Measurements from ENCODE around the gene HOXC5. TPM values are rescaled to one million over a fixed set of nuclear protein-coding genes. Genes with fewer than 3 reads are reported as not detected.

The HOXC5 gene
- polyA plus RNA-seq, 3 donors, result not detected

- Mint-ChIP-seq H3K4me1 (no peaks in the 10 kb centered on the region), H3K36me3 (no peaks in the 10 kb centered on the region), H3K4me3 (no peak overlapping the region), H3K27ac (no peak overlapping the region), H3K27me3 (ENCODE audit: low read depth in 3 of 3) (peaks cover 30 to 52% (median 50%) of the 10 kb centered on the region in 3 donors), H3K9me3 (no peaks in the 10 kb centered on the region)
- intact Hi-C loops (cut with micrococcal nuclease), result no loop called here
- Histone ChIP-seq H3K27me3 (ENCODE audit: control insufficient read depth in 2 of 2, insufficient read depth in 2 of 2, low read length in 2 of 2) (peaks cover 33 to 37% of the 10 kb centered on the region in 2 donors), H3K9me3 (replicated peaks in 1 of 2; ENCODE audit: control insufficient read depth in 1 of 2, insufficient read depth in 1 of 2, low read length in 2 of 2) (no peaks in the 10 kb centered on the region), H3K79me2 (ENCODE audit: insufficient read depth, low read length) (no peaks in the 10 kb centered on the region), H3K4me3 (replicated peaks in 1 of 3; ENCODE audit: low read depth in 2 of 3, low read length in 3 of 3) (no peak overlapping the region), H3K27ac (ENCODE audit: low read depth in 1 of 2, low read length in 2 of 2) (no peak overlapping the region), H4K20me1 (ENCODE audit: insufficient read depth, low read length) (no peaks in the 10 kb centered on the region), H3K9ac (ENCODE audit: insufficient read depth, low read length, poor library complexity, severe bottlenecking) (no peak overlapping the region), H3K36me3 (replicated peaks in 1 of 2; ENCODE audit: control insufficient read depth in 1 of 2, insufficient read depth in 2 of 2, low read length in 2 of 2) (no peaks in the 10 kb centered on the region), H3K4me2 (replicated peaks; ENCODE audit: extremely low read depth, low read length, poor library complexity, severe bottlenecking) (no peak overlapping the region), H3K4me1 (ENCODE audit: control insufficient read depth in 1 of 2, insufficient read depth in 2 of 2, low read length in 2 of 2) (no peaks in the 10 kb centered on the region), H2AFZ (ENCODE audit: insufficient read depth, low read depth, low read length, poor library complexity, severe bottlenecking) (no peak overlapping the region)
- no peak for DNase-seq
- WGBS (ENCODE audit: insufficient coverage), result 90% methylated on average over 3 of the region's 6 CpGs
- no peak for TF ChIP-seq CTCF (IDR thresholded peaks at IDR 0.05)
Observed at GRCh38 chr12:54074308-54074707, 41.5 kb downstream of the HOXC5 start.

GRCh38 chr12:54075409-54075808 lies 42.6 kb downstream of the HOXC5 start:
- H3K4me1 ChIP-seq (ENCODE audit: control insufficient read depth in 1 of 2, insufficient read depth in 2 of 2, low read length in 2 of 2), result no peaks in the 10 kb centered on the region
- H3K27ac Mint-ChIP-seq, result no peak overlapping the region
- peaks cover 37 to 51% (median 49%) of the 10 kb centered on the region in 3 donors for H3K27me3 Mint-ChIP-seq (ENCODE audit: low read depth in 3 of 3)
- no peaks in the 10 kb centered on the region for H3K79me2 ChIP-seq (ENCODE audit: insufficient read depth, low read length)
- H3K4me2 ChIP-seq (replicated peaks; ENCODE audit: extremely low read depth, low read length, poor library complexity, severe bottlenecking), result no peak overlapping the region
- H3K9me3 ChIP-seq (replicated peaks in 1 of 2; ENCODE audit: control insufficient read depth in 1 of 2, insufficient read depth in 1 of 2, low read length in 2 of 2), result no peaks in the 10 kb centered on the region
- no peak overlapping the region for H3K9ac ChIP-seq (ENCODE audit: insufficient read depth, low read length, poor library complexity, severe bottlenecking)
- DNase-seq, result no peak
- no peaks in the 10 kb centered on the region for H4K20me1 ChIP-seq (ENCODE audit: insufficient read depth, low read length)
- H3K27me3 ChIP-seq (ENCODE audit: control insufficient read depth in 2 of 2, insufficient read depth in 2 of 2, low read length in 2 of 2), result peaks cover 29 to 42% of the 10 kb centered on the region in 2 donors
- H3K36me3 Mint-ChIP-seq, result no peaks in the 10 kb centered on the region
- H3K9me3 Mint-ChIP-seq, result no peaks in the 10 kb centered on the region
- 84% methylated on average over 3 of the region's 6 CpGs for WGBS (ENCODE audit: insufficient coverage)
- intact Hi-C loops (cut with micrococcal nuclease), result no loop called here
- no peak overlapping the region for H3K4me3 Mint-ChIP-seq
- no peaks in the 10 kb centered on the region for H3K4me1 Mint-ChIP-seq
- H3K36me3 ChIP-seq (replicated peaks in 1 of 2; ENCODE audit: control insufficient read depth in 1 of 2, insufficient read depth in 2 of 2, low read length in 2 of 2), result no peaks in the 10 kb centered on the region
- H3K27ac ChIP-seq (ENCODE audit: low read depth in 1 of 2, low read length in 2 of 2), result no peak overlapping the region
- no peak for TF ChIP-seq CTCF (IDR thresholded peaks at IDR 0.05)
- H3K4me3 ChIP-seq (replicated peaks in 1 of 3; ENCODE audit: low read depth in 2 of 3, low read length in 3 of 3), result no peak overlapping the region
- H2AFZ ChIP-seq (ENCODE audit: insufficient read depth, low read depth, low read length, poor library complexity, severe bottlenecking), result no peak overlapping the region

Data from CD14-positive monocyte (primary cell).